ENCODE measurements around the gene TPH1. TPM values are rescaled to one million over a fixed set of nuclear protein-coding genes. Genes with fewer than 3 reads are reported as not detected.

Gene TPH1
- polyA plus RNA-seq, 3 donors = 0.15 TPM; not detected in 2

DNA sequence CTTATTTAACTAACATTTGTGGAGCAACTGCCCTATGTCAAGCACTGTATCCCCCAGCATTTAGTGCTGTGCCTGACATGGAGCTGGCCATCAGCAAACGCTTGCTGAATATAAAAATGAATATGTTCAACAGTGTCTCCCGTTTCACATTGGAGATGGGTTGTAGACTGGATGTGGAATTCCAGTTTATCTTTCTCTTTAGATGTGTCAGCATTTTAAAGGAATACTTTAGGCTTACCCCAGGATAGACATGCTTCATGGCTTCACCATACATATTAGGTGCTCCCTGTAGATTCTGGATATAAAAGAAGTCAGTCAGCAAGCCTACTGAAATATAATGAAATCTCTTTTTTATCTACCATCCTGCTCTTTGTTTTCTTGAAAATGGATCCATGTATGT lies 21.3 kb upstream of the TPH1 start:
- no peak overlapping the region for H3K4me3 Mint-ChIP-seq

DNA sequence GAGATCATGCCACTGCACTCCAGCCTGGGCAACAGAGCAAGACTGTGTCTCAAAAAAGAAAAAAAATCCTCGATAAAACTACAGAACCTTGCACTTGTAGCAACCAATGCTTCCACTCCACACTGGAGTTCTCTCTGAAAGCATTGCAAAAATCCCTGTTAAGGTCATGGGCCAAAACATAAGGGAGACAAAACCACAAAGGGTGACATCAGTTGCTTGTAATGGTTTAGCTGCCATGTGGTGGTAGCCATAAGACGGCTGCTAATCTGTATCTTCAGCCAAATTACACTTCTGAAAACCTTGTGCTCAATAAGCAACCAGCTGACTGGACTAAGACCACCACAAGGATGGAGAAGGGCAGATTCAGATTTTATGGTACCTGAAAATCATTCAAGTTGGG lies 20.6 kb upstream of the TPH1 start:
- TF ChIP-seq, protein P1, sequence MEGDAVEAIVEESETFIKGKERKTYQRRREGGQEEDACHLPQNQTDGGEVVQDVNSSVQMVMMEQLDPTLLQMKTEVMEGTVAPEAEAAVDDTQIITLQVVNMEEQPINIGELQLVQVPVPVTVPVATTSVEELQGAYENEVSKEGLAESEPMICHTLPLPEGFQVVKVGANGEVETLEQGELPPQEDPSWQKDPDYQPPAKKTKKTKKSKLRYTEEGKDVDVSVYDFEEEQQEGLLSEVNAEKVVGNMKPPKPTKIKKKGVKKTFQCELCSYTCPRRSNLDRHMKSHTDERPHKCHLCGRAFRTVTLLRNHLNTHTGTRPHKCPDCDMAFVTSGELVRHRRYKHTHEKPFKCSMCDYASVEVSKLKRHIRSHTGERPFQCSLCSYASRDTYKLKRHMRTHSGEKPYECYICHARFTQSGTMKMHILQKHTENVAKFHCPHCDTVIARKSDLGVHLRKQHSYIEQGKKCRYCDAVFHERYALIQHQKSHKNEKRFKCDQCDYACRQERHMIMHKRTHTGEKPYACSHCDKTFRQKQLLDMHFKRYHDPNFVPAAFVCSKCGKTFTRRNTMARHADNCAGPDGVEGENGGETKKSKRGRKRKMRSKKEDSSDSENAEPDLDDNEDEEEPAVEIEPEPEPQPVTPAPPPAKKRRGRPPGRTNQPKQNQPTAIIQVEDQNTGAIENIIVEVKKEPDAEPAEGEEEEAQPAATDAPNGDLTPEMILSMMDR (IDR thresholded peaks at IDR 0.05) = no peak
- no peak overlapping the region for H3K9ac ChIP-seq (ENCODE audit: insufficient read depth, low read length, poor library complexity, severe bottlenecking)
- Mint-ChIP-seq H3K36me3 (no peaks in the 10 kb centered on the region), H3K4me1 (no peaks in the 10 kb centered on the region), H3K27me3 (ENCODE audit: low read depth in 3 of 3) (no peaks in the 10 kb centered on the region), H3K4me3 (no peak overlapping the region), H3K9me3 (no peaks in the 10 kb centered on the region), H3K27ac (no peak overlapping the region)
- no peak overlapping the region for H3K4me2 ChIP-seq (replicated peaks; ENCODE audit: extremely low read depth, low read length, poor library complexity, severe bottlenecking)
- no peaks in the 10 kb centered on the region for H3K9me3 ChIP-seq (replicated peaks in 1 of 2; ENCODE audit: control insufficient read depth in 1 of 2, insufficient read depth in 1 of 2, low read length in 2 of 2)
- H3K79me2 ChIP-seq (ENCODE audit: insufficient read depth, low read length) = no peaks in the 10 kb centered on the region
- no peaks in the 10 kb centered on the region for H4K20me1 ChIP-seq (ENCODE audit: insufficient read depth, low read length)
- DNase-seq = no peak
- no peaks in the 10 kb centered on the region for H3K27me3 ChIP-seq (ENCODE audit: control insufficient read depth in 2 of 2, insufficient read depth in 2 of 2, low read length in 2 of 2)
- no peak overlapping the region for H2AFZ ChIP-seq (ENCODE audit: insufficient read depth, low read depth, low read length, poor library complexity, severe bottlenecking)
- H3K27ac ChIP-seq (ENCODE audit: low read depth in 1 of 2, low read length in 2 of 2) = no peak overlapping the region
- H3K4me3 ChIP-seq (replicated peaks in 1 of 3; ENCODE audit: low read depth in 2 of 3, low read length in 3 of 3) = no peak overlapping the region
- intact Hi-C loops (cut with micrococcal nuclease) = no loop called here
- H3K36me3 ChIP-seq (replicated peaks in 1 of 2; ENCODE audit: control insufficient read depth in 1 of 2, insufficient read depth in 2 of 2, low read length in 2 of 2) = no peaks in the 10 kb centered on the region
- no CpG with 5 or more reads among the region's 2 CpGs for WGBS (ENCODE audit: insufficient coverage)
- no peaks in the 10 kb centered on the region for H3K4me1 ChIP-seq (ENCODE audit: control insufficient read depth in 1 of 2, insufficient read depth in 2 of 2, low read length in 2 of 2)

More for the DNA sequence above, 21.3 kb upstream of the TPH1 start:
- H3K27ac ChIP-seq (ENCODE audit: low read depth in 1 of 2, low read length in 2 of 2) = no peak overlapping the region
- TF ChIP-seq, protein P1 (IDR thresholded peaks at IDR 0.05) = no peak
- WGBS (ENCODE audit: insufficient coverage) = no CpG with 5 or more reads among the region's 2 CpGs
- H2AFZ ChIP-seq (ENCODE audit: insufficient read depth, low read depth, low read length, poor library complexity, severe bottlenecking) = no peak overlapping the region
- H3K27ac Mint-ChIP-seq = no peak overlapping the region
- H3K27me3 Mint-ChIP-seq (ENCODE audit: low read depth in 3 of 3) = no peaks in the 10 kb centered on the region
- no peak overlapping the region for H3K4me2 ChIP-seq (replicated peaks; ENCODE audit: extremely low read depth, low read length, poor library complexity, severe bottlenecking)
- no peaks in the 10 kb centered on the region for H3K27me3 ChIP-seq (ENCODE audit: control insufficient read depth in 2 of 2, insufficient read depth in 2 of 2, low read length in 2 of 2)
- H3K9me3 Mint-ChIP-seq = no peaks in the 10 kb centered on the region
- no peak for DNase-seq
- intact Hi-C loops (cut with micrococcal nuclease) = no loop called here
- H3K79me2 ChIP-seq (ENCODE audit: insufficient read depth, low read length) = no peaks in the 10 kb centered on the region
- H4K20me1 ChIP-seq (ENCODE audit: insufficient read depth, low read length) = no peaks in the 10 kb centered on the region
- no peaks in the 10 kb centered on the region for H3K36me3 Mint-ChIP-seq
- no peak overlapping the region for H3K9ac ChIP-seq (ENCODE audit: insufficient read depth, low read length, poor library complexity, severe bottlenecking)
- no peaks in the 10 kb centered on the region for H3K36me3 ChIP-seq (replicated peaks in 1 of 2; ENCODE audit: control insufficient read depth in 1 of 2, insufficient read depth in 2 of 2, low read length in 2 of 2)
- H3K4me3 ChIP-seq (replicated peaks in 1 of 3; ENCODE audit: low read depth in 2 of 3, low read length in 3 of 3) = no peak overlapping the region
- H3K4me1 ChIP-seq (ENCODE audit: control insufficient read depth in 1 of 2, insufficient read depth in 2 of 2, low read length in 2 of 2) = no peaks in the 10 kb centered on the region
- no peaks in the 10 kb centered on the region for H3K4me1 Mint-ChIP-seq
- H3K9me3 ChIP-seq (replicated peaks in 1 of 2; ENCODE audit: control insufficient read depth in 1 of 2, insufficient read depth in 1 of 2, low read length in 2 of 2) = no peaks in the 10 kb centered on the region

Data from CD14-positive monocyte (primary cell).